H1 (cell line): ENCODE measurements around the gene EXOC5. TPM values are rescaled to one million over a fixed set of nuclear protein-coding genes. Genes with fewer than 3 reads are reported as not detected.

Source experiments
- CTCF ChIA-PET: fragments of 300-600 bp; sonication (Branson Sonifier 250); formaldehyde crosslinking; loops from one replicate; lab custom pipeline; 2021; ENCODE audit not compliant: partially characterized antibody; lab: Charles Lee
- POLR2A ChIA-PET: fragments of 300-600 bp; sonication (Branson Sonifier 250); formaldehyde crosslinking; loops from one replicate; lab custom pipeline; 2021; ENCODE audit warnings: inconsistent platforms; ENCODE audit not compliant: partially characterized antibody; lab: Charles Lee
- DNase-seq, 2 experiments: peaks; one replicate each; pipeline versions ENCODE4 v3.0.0 to v3.0.0-alpha.2; 2010 to 2022; ENCODE audit warnings: low spot score in 2 of 2, low read depth in 1 of 2, mixed read lengths in 1 of 2
- FAIRE-seq: peaks from 2 replicates; lab custom pipeline; 2011; peaks lifted over from hg19 to GRCh38; lab: Jason Lieb, UNC
- H2AFZ ChIP-seq: 2 replicates; pipeline ENCODE4 v1.8.1; 2012; ENCODE audit warnings: low read length, inconsistent platforms
- H2AK5ac ChIP-seq: 2 replicates; pipeline ENCODE4 v1.6.1; 2013; ENCODE audit warnings: low read depth, low read length
- H2BK120ac ChIP-seq: replicated peaks from 2 replicates; pipeline ENCODE3; 2013; ENCODE audit warnings: low read depth, low read length, inconsistent platforms
- H2BK12ac ChIP-seq: 2 replicates; pipeline ENCODE4 v1.6.1; 2013; ENCODE audit warnings: low read depth, low read length
- H2BK15ac ChIP-seq: 2 replicates; pipeline ENCODE4 v1.6.1; 2013; ENCODE audit warnings: low read length
- H2BK20ac ChIP-seq: 2 replicates; pipeline ENCODE4 v1.6.1; 2013; ENCODE audit warnings: low read length
- H2BK5ac ChIP-seq: 2 replicates; pipeline ENCODE4 v1.6.1; 2013; ENCODE audit warnings: low read depth, low read length
- H3K14ac ChIP-seq: 2 replicates; pipeline ENCODE4 v1.6.1; 2013; ENCODE audit warnings: inconsistent platforms; ENCODE audit not compliant: insufficient read length
- H3K18ac ChIP-seq: 2 replicates; pipeline ENCODE4 v1.6.1; 2013; ENCODE audit warnings: low read length; ENCODE audit errors: extremely low read depth
- H3K23ac ChIP-seq: 2 replicates; pipeline ENCODE4 v1.6.1; 2013; ENCODE audit warnings: inconsistent platforms; ENCODE audit not compliant: insufficient read length
- H3K23me2 ChIP-seq: 2 replicates; pipeline ENCODE4 v1.6.1; 2013; ENCODE audit warnings: low read depth, low read length
- H3K27ac ChIP-seq: 2 replicates; pipeline ENCODE4 v1.6.1; 2011; ENCODE audit warnings: low read depth, low read length, inconsistent platforms
- H3K27me3 ChIP-seq, 4 experiments: replicated peaks in 1 of 4; 1 replicate in 1 of 4; 2 replicates in 3 of 4; pipeline versions ENCODE4 v1.6.1 to v1.8.1; 2011 to 2013; ENCODE audit warnings: low read length in 3 of 4, mild to moderate bottlenecking in 3 of 4, inconsistent platforms in 2 of 4, mixed read lengths in 2 of 4, moderate library complexity in 1 of 4; ENCODE audit not compliant: control insufficient read depth in 3 of 4, insufficient read depth in 3 of 4; ENCODE audit errors: extremely low read depth in 1 of 4
- H3K36me3 ChIP-seq, 4 experiments: 2 replicates each; pipeline versions ENCODE4 v1.6.1 to v1.8.1; 2011 to 2013; ENCODE audit warnings: mild to moderate bottlenecking in 4 of 4, low read length in 3 of 4, moderate library complexity in 2 of 4, control low read depth in 1 of 4, inconsistent platforms in 1 of 4; ENCODE audit not compliant: insufficient read depth in 4 of 4, control insufficient read depth in 2 of 4
- H3K4ac ChIP-seq: replicated peaks from 2 replicates; pipeline ENCODE3; 2013; ENCODE audit warnings: low read length, low read depth, mixed read lengths, inconsistent platforms; ENCODE audit not compliant: insufficient read length
- H3K4me1 ChIP-seq, 4 experiments: replicated peaks in 1 of 4; 1 replicate in 1 of 4; 2 replicates in 3 of 4; pipeline versions ENCODE4 v1.6.1 to v1.8.1; 2011 to 2013; ENCODE audit warnings: low read length in 3 of 4, inconsistent platforms in 2 of 4, mixed read lengths in 1 of 4; ENCODE audit not compliant: insufficient read depth in 4 of 4, control insufficient read depth in 3 of 4
- H3K4me2 ChIP-seq, 2 experiments: 2 replicates each; pipeline versions ENCODE4 v1.6.1 to v1.8.1; 2011 to 2013; ENCODE audit warnings: low read depth in 2 of 2, low read length in 2 of 2, control low read depth in 1 of 2, inconsistent platforms in 1 of 2, mild to moderate bottlenecking in 1 of 2; ENCODE audit not compliant: insufficient read depth in 1 of 2
- H3K4me3 ChIP-seq, 4 experiments: fragments of 200-600, 300-600 bp in 1 of 4; sonication (generic), shearing (Covaris generic), sonication (Bioruptor Twin) in 1 of 4; 2 replicates each; pipeline versions ENCODE4 v1.5.1 to v1.8.1; 2011 to 2016; ENCODE audit warnings: low read length in 4 of 4, low read depth in 3 of 4, control low read depth in 2 of 4, inconsistent platforms in 2 of 4, mild to moderate bottlenecking in 2 of 4, mixed read lengths in 1 of 4, moderate library complexity in 1 of 4; ENCODE audit not compliant: insufficient read depth in 2 of 4; ENCODE audit errors: extremely low read depth in 1 of 4
- H3K56ac ChIP-seq: replicated peaks from 2 replicates; pipeline ENCODE3; 2013; ENCODE audit warnings: low read depth, mild to moderate bottlenecking, mixed read lengths, low read length, inconsistent platforms; ENCODE audit not compliant: insufficient read length
- H3K79me1 ChIP-seq: 2 replicates; pipeline ENCODE4 v1.6.1; 2013; ENCODE audit warnings: low read depth, low read length, control low read depth
- H3K79me2 ChIP-seq, 2 experiments: 2 replicates each; pipeline versions ENCODE4 v1.6.1 to v1.8.1; 2012 to 2013; ENCODE audit warnings: low read length in 2 of 2, mild to moderate bottlenecking in 2 of 2, inconsistent platforms in 1 of 2; ENCODE audit not compliant: insufficient read depth in 2 of 2, control insufficient read depth in 1 of 2
- H3K9ac ChIP-seq, 4 experiments: replicated peaks in 1 of 4; 1 replicate in 1 of 4; 2 replicates in 3 of 4; pipeline versions ENCODE4 v1.6.1 to v1.8.1; 2011 to 2013; ENCODE audit warnings: low read depth in 3 of 4, low read length in 3 of 4, control low read depth in 2 of 4, mild to moderate bottlenecking in 2 of 4, moderate library complexity in 2 of 4, inconsistent platforms in 1 of 4; ENCODE audit errors: extremely low read depth in 1 of 4
- H3K9me3 ChIP-seq, 2 experiments: 2 replicates each; pipeline versions ENCODE4 v1.6.1 to v1.8.1; 2012 to 2013; ENCODE audit warnings: mild to moderate bottlenecking in 2 of 2, moderate library complexity in 2 of 2, control low read depth in 1 of 2, inconsistent platforms in 1 of 2, low read depth in 1 of 2, low read length in 1 of 2, mixed read lengths in 1 of 2; ENCODE audit not compliant: insufficient read depth in 2 of 2
- H4K20me1 ChIP-seq, 2 experiments: replicated peaks in 1 of 2; 2 replicates each; pipeline versions ENCODE3 to v1.8.1; 2011 to 2013; ENCODE audit warnings: inconsistent platforms in 2 of 2, low read length in 2 of 2, mild to moderate bottlenecking in 1 of 2; ENCODE audit not compliant: insufficient read depth in 2 of 2, control insufficient read depth in 1 of 2
- H4K5ac ChIP-seq: 2 replicates; pipeline ENCODE4 v1.6.1; 2013; ENCODE audit warnings: low read length, low read depth, mixed read lengths, inconsistent platforms; ENCODE audit not compliant: insufficient read length
- H4K8ac ChIP-seq: 2 replicates; pipeline ENCODE4 v1.8.0; 2013; ENCODE audit warnings: mild to moderate bottlenecking, moderate library complexity, low read length, inconsistent platforms; ENCODE audit not compliant: insufficient read depth; ENCODE audit errors: extremely low read depth
- H4K91ac ChIP-seq: replicated peaks from 2 replicates; pipeline ENCODE3; 2013; ENCODE audit warnings: low read length, mixed read lengths, inconsistent platforms; ENCODE audit not compliant: insufficient read length
- ATF3 ChIP-seq: IDR thresholded peaks from 2 replicates; pipeline ENCODE4 v1.6.1; 2011; ENCODE audit warnings: low read depth, mild to moderate bottlenecking, low read length; ENCODE audit not compliant: insufficient read depth
- JUN ChIP-seq: IDR thresholded peaks from 2 replicates; pipeline ENCODE4 v1.6.1; 2011; ENCODE audit warnings: low read depth, mild to moderate bottlenecking, improper control_type of control experiment, low read length
- KDM1A ChIP-seq: fragments of 200-600, 300-600 bp; sonication (generic); IDR thresholded peaks from 2 replicates; pipeline ENCODE4 v1.7.1; 2016; ENCODE audit warnings: mild to moderate bottlenecking, low read length, borderline replicate concordance
- MAFK ChIP-seq: IDR thresholded peaks from 2 replicates; pipeline ENCODE4 v1.6.1; 2012; ENCODE audit warnings: low read depth, mild to moderate bottlenecking, improper control_type of control experiment, low read length
- WGBS, 2 experiments: shearing (Covaris generic) in 1 of 2; methylation state at CpG; one replicate each; pipeline versions ENCODE4 v1.1.6 to v1.1.7; 2013 to 2015; ENCODE audit warnings: low lambda C conversion rate in 2 of 2, mixed read lengths in 2 of 2, inconsistent platforms in 1 of 2, low coverage in 1 of 2, missing lambda C conversion rate in 1 of 2; ENCODE audit not compliant: insufficient replicate concordance in 2 of 2, insufficient coverage in 1 of 2, insufficient read length in 1 of 2; ENCODE audit errors: extremely low coverage in 1 of 2, missing lambda C conversion rate in 1 of 2; 5-methylcytosine and 5-hydroxymethylcytosine counted together
- polyA plus RNA-seq, 7 experiments: library from polyadenylated mRNA; depleted of rRNA in 3 of 7; stranded (reverse) in 5 of 7; unstranded in 2 of 7; fragments of >200 nt in 5 of 7; fragments of 200-250 nt in 2 of 7; gene quantifications; 1 replicate in 5 of 7; 2 replicates in 1 of 7; 4 replicates in 1 of 7; pipeline versions ENCODE4 v1.2.1 to v1.2.3, GENCODE V29; 2011 to 2013; ENCODE audit warnings: missing spikeins in 2 of 7, mixed read lengths in 2 of 7
- total RNA-seq: library from RNA; stranded (reverse); fragmentation: NEBNext Ultra II Directional; extraction: Animal tissue kit (Norgen Biotek cat#: 25700); gene quantifications from 2 replicates; pipeline ENCODE4 v1.2.1, GENCODE V29; 2021
- TF ChIP-seq, protein P1 (sequence below), 3 experiments: IDR thresholded peaks; 1 replicate in 2 of 3; 2 replicates in 1 of 3; pipeline versions ENCODE4 v1.5.1 to v1.6.1; 2011; ENCODE audit warnings: low read length in 3 of 3, mild to moderate bottlenecking in 3 of 3, inconsistent platforms in 2 of 3, low read depth in 1 of 3, moderate library complexity in 1 of 3; ENCODE audit not compliant: insufficient read depth in 1 of 3; ENCODE audit errors: control extremely low read depth in 1 of 3

Gene EXOC5
- total and polyA plus RNA-seq, 2 of the 8 experiments (the other 6 are each of a cell fraction or from before 2014, with no cell fraction given): 23.0 to 86.7 TPM

- Histone ChIP-seq H3K23me2 (no peaks in the 10 kb centered on the region), H3K23ac (no peak overlapping the region), H3K79me2 (peaks cover 10 to 65% of the 10 kb centered on the region in 2 experiments; a peak in 3 of 4 replicates), H2AK5ac (no peak overlapping the region), H3K27ac (no peak overlapping the region), H4K20me1 (peaks cover 0 to 5% of the 10 kb centered on the region in 2 experiments), H3K4me1 (no peaks in the 10 kb centered on the region; a peak in 1 of 7 replicates), H3K18ac (no peak overlapping the region), H3K79me1 (no peaks in the 10 kb centered on the region), H3K14ac (no peak overlapping the region), H2BK120ac (no peak overlapping the region), H3K4me2 (no peak overlapping the region), H2BK12ac (no peak overlapping the region), H4K91ac (no peak overlapping the region), H2BK15ac (no peak overlapping the region), H2AFZ (no peak overlapping the region), H3K4ac (no peak overlapping the region), H2BK20ac (no peak overlapping the region), H3K56ac (no peak overlapping the region), H3K27me3 (no peaks in the 10 kb centered on the region), H4K5ac (no peak overlapping the region), H3K4me3 (no peak overlapping the region), H3K9me3 (no peaks in the 10 kb centered on the region), H3K36me3 (peaks cover 0 to 26% (median 10%) of the 10 kb centered on the region in 4 experiments; a peak in 5 of 8 replicates), H3K9ac (no peak overlapping the region), H4K8ac (no peak overlapping the region), H2BK5ac (no peak overlapping the region)
- no peak for DNase-seq
- CTCF ChIA-PET: interaction anchor here (1.8 kb wide), 1 partner anchor 21 kb away, joined by 4 read pairs; no protein-coding TSS in a partner anchor
- no peak for TF ChIP-seq JUN
- TF ChIP-seq ATF3: no peak
- TF ChIP-seq KDM1A: no peak
- TF ChIP-seq, protein P1, sequence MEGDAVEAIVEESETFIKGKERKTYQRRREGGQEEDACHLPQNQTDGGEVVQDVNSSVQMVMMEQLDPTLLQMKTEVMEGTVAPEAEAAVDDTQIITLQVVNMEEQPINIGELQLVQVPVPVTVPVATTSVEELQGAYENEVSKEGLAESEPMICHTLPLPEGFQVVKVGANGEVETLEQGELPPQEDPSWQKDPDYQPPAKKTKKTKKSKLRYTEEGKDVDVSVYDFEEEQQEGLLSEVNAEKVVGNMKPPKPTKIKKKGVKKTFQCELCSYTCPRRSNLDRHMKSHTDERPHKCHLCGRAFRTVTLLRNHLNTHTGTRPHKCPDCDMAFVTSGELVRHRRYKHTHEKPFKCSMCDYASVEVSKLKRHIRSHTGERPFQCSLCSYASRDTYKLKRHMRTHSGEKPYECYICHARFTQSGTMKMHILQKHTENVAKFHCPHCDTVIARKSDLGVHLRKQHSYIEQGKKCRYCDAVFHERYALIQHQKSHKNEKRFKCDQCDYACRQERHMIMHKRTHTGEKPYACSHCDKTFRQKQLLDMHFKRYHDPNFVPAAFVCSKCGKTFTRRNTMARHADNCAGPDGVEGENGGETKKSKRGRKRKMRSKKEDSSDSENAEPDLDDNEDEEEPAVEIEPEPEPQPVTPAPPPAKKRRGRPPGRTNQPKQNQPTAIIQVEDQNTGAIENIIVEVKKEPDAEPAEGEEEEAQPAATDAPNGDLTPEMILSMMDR (IDR thresholded peaks at IDR 0.05; ENCODE audit: control extremely low read depth in 1 of 3, insufficient read depth in 1 of 3, low read depth in 1 of 3, low read length in 3 of 3): no peak
- TF ChIP-seq MAFK: no peak
- POLR2A ChIA-PET: no interaction called here
- WGBS, 2 experiments: 91% methylated on average over 1 of the region's 1 CpG; no CpG with 5 or more reads in 1 of the 2 experiments
- no peak for FAIRE-seq
Measured at GRCh38 chr14:57273236-57273635, 4.5 kb upstream of the EXOC5 start.
